ENCODE data around the gene RBMY1D.
"Not testable (repeated sequence)": the region's sequence is repeated elsewhere in the genome, so short reads cannot be mapped to it uniquely, and the experiment has no call there.

The RBMY1D gene

DNA sequence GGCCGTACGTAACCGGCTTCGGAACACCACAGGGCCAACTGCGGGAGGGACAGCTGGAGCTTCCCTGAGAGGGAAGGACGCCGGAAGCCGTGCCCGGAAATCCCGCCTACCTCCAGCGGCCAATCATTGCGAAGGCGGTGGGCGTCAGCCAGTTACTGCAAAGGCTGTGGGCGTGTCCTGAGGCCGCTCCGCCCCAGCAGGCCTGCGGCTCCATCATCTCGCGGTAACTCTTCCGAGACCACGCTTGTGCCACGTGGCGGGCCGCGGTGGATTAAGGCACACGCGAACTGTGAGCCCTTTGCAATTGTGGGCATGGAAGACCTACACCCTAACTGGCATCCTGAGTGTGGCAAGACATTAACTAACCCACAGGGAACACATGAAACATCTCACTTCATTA lies at the start of gene RBMY1D:
TSS of gene RBMY1D (minus strand) at position 101 of the 400 bp plus-strand sequence. CDS start 2,013 bp downstream, outside the sequence.
- DNase-seq = not testable (repeated sequence)

DNA sequence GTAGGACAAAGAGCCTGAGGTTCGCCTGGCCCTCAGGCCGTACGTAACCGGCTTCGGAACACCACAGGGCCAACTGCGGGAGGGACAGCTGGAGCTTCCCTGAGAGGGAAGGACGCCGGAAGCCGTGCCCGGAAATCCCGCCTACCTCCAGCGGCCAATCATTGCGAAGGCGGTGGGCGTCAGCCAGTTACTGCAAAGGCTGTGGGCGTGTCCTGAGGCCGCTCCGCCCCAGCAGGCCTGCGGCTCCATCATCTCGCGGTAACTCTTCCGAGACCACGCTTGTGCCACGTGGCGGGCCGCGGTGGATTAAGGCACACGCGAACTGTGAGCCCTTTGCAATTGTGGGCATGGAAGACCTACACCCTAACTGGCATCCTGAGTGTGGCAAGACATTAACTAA lies 23.6 kb upstream of the RBMY1D start, which contains the start of gene RBMY1E:
TSS of gene RBMY1E (minus strand) at position 101 of the 400 bp plus-strand sequence. CDS start 1,978 bp downstream, outside the sequence.
- DNase-seq = not testable (repeated sequence)

DNA sequence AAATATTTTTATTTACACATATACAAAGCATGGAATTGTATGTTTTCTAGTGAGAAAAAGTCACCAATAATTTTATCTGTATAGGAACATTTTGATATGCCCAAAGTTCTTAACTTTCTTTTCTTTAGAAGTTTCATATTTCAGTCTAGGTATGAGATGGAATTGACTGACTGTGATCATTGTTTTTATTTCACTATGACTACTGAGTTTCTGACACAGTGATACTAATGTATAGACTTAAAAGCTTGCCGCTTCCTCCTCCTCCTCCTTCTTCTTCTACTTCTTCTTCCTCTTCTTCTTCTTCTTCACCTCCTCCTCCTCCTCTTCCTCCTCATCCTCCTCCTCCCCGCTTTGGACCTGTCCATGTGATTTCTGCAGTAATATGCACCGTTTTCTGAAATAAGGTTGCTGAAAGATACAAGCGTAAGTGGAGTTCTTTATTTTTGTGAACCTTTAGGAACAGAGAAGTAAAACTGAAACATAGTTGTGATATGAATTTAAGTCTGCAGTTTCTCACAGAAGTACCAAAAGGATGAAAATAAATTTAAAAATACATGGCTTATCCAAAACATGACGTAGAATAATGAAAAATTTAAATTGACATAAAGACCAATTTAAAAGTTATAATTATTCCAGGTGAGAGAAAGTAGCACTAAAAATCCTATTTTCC lies 24.8 kb downstream of the RBMY1D start:
- DNase-seq = not testable (repeated sequence)

- no peak for DNase-seq
Observed at GRCh38 chrY:21845481-21845880, 48.8 kb downstream of the RBMY1D start.

DNA sequence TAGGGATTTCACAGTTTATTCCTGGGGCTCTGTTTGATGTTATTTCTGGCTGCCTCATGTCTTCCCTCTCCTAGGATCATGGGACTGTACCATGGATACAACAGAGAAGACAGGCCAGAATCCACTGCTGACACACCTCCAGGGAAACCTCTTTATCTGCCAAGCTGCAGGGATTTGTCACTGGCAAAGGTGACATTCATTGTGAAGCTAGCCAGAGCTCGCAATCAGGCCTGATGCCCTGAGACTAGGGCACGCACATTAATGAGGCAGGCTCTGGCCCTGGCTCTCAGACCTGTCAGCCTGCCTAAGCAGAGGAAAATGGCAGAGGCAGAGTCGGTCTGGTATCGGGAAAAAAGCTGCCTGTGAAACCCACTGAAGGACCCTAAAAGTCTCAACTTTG lies 52.2 kb downstream of the RBMY1D start:
- no peak for DNase-seq

DNA sequence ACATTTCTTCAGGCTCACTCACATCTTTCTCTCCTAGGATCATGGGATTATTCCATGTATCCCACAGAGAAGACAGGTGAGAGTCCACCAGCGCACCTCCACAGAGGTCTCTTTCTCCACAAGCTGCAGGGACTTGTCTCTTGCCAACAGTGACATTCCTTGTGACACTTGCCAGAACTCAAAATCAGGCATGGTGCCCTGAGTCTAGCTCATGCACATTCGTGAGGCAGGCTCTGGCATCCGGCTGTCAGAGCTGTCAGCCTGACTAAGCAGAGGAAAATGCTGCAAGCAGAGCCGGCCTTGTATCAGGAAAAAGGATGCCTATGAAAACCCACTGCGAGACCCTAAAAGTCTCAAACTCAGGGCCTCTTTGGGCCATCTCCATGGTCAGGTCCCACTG lies 54.8 kb downstream of the RBMY1D start:
- DNase-seq = no peak

- DNase-seq = no peak
Observed at GRCh38 chrY:21836343-21836742, 58.0 kb downstream of the RBMY1D start.

DNA sequence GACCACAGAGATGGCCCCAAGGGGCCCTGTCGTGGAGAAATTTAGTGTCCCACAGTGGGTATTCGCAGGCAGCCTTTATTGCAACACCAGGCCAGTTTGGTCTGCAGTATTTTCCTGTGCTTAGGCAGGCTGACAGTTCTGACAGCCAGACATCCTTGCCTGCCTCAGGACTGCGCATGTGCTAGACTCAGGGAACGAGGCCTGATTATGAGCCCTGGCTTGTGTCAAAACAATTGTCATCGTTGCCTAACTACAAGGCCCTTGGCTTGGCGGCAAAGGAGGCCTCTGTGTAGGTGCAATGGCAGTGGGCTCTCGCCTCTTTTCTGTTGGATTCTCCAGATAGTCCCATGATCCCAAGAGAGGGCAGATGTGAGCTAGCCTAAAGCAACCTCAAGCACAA lies 59.3 kb downstream of the RBMY1D start:
- no peak for DNase-seq
